WTC11 (cell line): ENCODE results near the gene VWA2.

ENCODE experiments used
- ELF4 ChIP-seq: sonication (generic); formaldehyde crosslinking; IDR thresholded peaks from 2 replicates; pipeline ENCODE4 v1.8.1; 2022; ENCODE audit warnings: low read depth, mild to moderate bottlenecking, moderate library complexity, missing genetic modification reagents
- ESRRA ChIP-seq: sonication (generic); formaldehyde crosslinking; IDR thresholded peaks from 2 replicates; pipeline ENCODE4 v1.8.1; 2022; ENCODE audit warnings: mild to moderate bottlenecking, missing genetic modification reagents, borderline replicate concordance
- KAT7 ChIP-seq: sonication (generic); formaldehyde crosslinking; IDR thresholded peaks from 2 replicates; pipeline ENCODE4 v1.8.1; 2023; ENCODE audit warnings: missing genetic modification reagents, mild to moderate bottlenecking, borderline replicate concordance
- TP53 ChIP-seq: sonication (generic); formaldehyde crosslinking; IDR thresholded peaks from 2 replicates; pipeline ENCODE4 v1.8.1; 2023; ENCODE audit warnings: mild to moderate bottlenecking, missing genetic modification reagents
- ZNF121 ChIP-seq: sonication (generic); formaldehyde crosslinking; IDR thresholded peaks from 2 replicates; pipeline ENCODE4 v1.8.0; 2023; ENCODE audit warnings: missing genetic modification reagents
- TF ChIP-seq, protein P1 (sequence below): fragments of 200-600 bp; IDR thresholded peaks from 2 replicates; pipeline ENCODE4 v1.8.0; 2022; ENCODE audit warnings: antibody characterized with exemption
- TF ChIP-seq, protein P2 (sequence below): sonication (generic); formaldehyde crosslinking; IDR thresholded peaks from 2 replicates; pipeline ENCODE4 v1.8.0; 2023; ENCODE audit warnings: missing genetic modification reagents
- TF ChIP-seq, protein P3 (sequence below): sonication (generic); formaldehyde crosslinking; IDR thresholded peaks from 2 replicates; pipeline ENCODE4 v1.8.1; 2022; ENCODE audit warnings: low read depth, missing genetic modification reagents, borderline replicate concordance
- TF ChIP-seq, protein P4 (sequence below): sonication (generic); formaldehyde crosslinking; conservative IDR thresholded peaks from 2 replicates; pipeline ENCODE4 v1.8.1; 2023; ENCODE audit warnings: mild to moderate bottlenecking, low read depth, missing genetic modification reagents, moderate library complexity

DNA sequence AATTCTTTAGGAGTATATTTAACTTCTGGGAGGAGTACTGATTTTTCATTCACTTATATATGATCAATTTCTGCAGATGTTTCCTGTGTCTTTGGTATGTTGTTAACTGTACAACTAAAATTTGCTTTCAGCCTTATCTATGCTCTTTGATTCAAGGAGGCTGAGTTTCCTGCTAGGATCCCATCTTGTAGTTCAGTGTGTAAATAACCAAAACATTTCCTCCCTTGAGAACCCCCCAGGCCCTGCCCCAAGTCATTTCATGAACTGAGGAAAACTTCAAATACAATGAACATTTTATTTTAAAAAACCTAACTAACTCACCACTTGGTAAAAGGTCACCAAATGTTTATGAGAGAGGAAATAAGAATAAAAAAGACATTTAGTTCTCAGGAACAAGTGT, 55.5 kb downstream of the VWA2 start:
- no peak for TF ChIP-seq ZNF121 (CRISPR knock-in tag)
- TF ChIP-seq KAT7 = no peak
- TF ChIP-seq, protein P1, sequence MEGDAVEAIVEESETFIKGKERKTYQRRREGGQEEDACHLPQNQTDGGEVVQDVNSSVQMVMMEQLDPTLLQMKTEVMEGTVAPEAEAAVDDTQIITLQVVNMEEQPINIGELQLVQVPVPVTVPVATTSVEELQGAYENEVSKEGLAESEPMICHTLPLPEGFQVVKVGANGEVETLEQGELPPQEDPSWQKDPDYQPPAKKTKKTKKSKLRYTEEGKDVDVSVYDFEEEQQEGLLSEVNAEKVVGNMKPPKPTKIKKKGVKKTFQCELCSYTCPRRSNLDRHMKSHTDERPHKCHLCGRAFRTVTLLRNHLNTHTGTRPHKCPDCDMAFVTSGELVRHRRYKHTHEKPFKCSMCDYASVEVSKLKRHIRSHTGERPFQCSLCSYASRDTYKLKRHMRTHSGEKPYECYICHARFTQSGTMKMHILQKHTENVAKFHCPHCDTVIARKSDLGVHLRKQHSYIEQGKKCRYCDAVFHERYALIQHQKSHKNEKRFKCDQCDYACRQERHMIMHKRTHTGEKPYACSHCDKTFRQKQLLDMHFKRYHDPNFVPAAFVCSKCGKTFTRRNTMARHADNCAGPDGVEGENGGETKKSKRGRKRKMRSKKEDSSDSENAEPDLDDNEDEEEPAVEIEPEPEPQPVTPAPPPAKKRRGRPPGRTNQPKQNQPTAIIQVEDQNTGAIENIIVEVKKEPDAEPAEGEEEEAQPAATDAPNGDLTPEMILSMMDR = no peak
- TF ChIP-seq, protein P2, sequence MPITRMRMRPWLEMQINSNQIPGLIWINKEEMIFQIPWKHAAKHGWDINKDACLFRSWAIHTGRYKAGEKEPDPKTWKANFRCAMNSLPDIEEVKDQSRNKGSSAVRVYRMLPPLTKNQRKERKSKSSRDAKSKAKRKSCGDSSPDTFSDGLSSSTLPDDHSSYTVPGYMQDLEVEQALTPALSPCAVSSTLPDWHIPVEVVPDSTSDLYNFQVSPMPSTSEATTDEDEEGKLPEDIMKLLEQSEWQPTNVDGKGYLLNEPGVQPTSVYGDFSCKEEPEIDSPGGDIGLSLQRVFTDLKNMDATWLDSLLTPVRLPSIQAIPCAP (CRISPR knock-in tag) = no peak
- TF ChIP-seq, protein P3, sequence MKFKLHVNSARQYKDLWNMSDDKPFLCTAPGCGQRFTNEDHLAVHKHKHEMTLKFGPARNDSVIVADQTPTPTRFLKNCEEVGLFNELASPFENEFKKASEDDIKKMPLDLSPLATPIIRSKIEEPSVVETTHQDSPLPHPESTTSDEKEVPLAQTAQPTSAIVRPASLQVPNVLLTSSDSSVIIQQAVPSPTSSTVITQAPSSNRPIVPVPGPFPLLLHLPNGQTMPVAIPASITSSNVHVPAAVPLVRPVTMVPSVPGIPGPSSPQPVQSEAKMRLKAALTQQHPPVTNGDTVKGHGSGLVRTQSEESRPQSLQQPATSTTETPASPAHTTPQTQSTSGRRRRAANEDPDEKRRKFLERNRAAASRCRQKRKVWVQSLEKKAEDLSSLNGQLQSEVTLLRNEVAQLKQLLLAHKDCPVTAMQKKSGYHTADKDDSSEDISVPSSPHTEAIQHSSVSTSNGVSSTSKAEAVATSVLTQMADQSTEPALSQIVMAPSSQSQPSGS = no peak
- TF ChIP-seq TP53 (CRISPR knock-in tag) = no peak
- TF ChIP-seq, protein P4, sequence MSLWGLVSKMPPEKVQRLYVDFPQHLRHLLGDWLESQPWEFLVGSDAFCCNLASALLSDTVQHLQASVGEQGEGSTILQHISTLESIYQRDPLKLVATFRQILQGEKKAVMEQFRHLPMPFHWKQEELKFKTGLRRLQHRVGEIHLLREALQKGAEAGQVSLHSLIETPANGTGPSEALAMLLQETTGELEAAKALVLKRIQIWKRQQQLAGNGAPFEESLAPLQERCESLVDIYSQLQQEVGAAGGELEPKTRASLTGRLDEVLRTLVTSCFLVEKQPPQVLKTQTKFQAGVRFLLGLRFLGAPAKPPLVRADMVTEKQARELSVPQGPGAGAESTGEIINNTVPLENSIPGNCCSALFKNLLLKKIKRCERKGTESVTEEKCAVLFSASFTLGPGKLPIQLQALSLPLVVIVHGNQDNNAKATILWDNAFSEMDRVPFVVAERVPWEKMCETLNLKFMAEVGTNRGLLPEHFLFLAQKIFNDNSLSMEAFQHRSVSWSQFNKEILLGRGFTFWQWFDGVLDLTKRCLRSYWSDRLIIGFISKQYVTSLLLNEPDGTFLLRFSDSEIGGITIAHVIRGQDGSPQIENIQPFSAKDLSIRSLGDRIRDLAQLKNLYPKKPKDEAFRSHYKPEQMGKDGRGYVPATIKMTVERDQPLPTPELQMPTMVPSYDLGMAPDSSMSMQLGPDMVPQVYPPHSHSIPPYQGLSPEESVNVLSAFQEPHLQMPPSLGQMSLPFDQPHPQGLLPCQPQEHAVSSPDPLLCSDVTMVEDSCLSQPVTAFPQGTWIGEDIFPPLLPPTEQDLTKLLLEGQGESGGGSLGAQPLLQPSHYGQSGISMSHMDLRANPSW = no peak
- no peak for TF ChIP-seq ESRRA (CRISPR knock-in tag)
- TF ChIP-seq ELF4 (CRISPR knock-in tag) = no peak
